Rectal smooth muscle tissue (tissue), 1 donor: ENCODE results near the gene UPP2.

Experiments used
- H3K27ac ChIP-seq: one replicate; pipeline ENCODE4 v1.7.0; 2013; ENCODE audit warnings: low read depth, low read length, inconsistent platforms
- H3K27me3 ChIP-seq: one replicate; pipeline ENCODE4 v1.7.0; 2013; ENCODE audit warnings: low read length; ENCODE audit not compliant: control insufficient read depth, insufficient read depth
- H3K36me3 ChIP-seq: one replicate; pipeline ENCODE4 v1.7.0; 2013; ENCODE audit warnings: low read length; ENCODE audit not compliant: control insufficient read depth, insufficient read depth
- H3K4me1 ChIP-seq: one replicate; pipeline ENCODE4 v1.7.0; 2013; ENCODE audit warnings: low read length; ENCODE audit not compliant: control insufficient read depth, insufficient read depth
- H3K4me3 ChIP-seq: one replicate; pipeline ENCODE4 v1.7.0; 2013; ENCODE audit warnings: low read length
- H3K9ac ChIP-seq: one replicate; pipeline ENCODE4 v1.7.0; 2013; ENCODE audit warnings: low read length

The UPP2 gene

GRCh38 chr2:158101384-158101926 is at the start of gene UPP2:
Gene UPP2, plus strand, starts transcription at chr2:158101876. Its CDS starts 188 bp downstream, at chr2:158102064.
- no peak within 1 kb of the TSS for H3K27ac ChIP-seq
- H3K4me3 ChIP-seq: no peak within 1 kb of the TSS
- H3K4me1 ChIP-seq: no peaks in the 10 kb centered on the region
- no peaks in the 10 kb centered on the region for H3K27me3 ChIP-seq
- H3K9ac ChIP-seq: no peak within 1 kb of the TSS
- H3K36me3 ChIP-seq: no peaks in the 10 kb centered on the region

GRCh38 chr2:158052761-158053160 is 48.9 kb upstream of the UPP2 start:
- Histone ChIP-seq H3K9ac (no peak overlapping the region), H3K36me3 (no peaks in the 10 kb centered on the region), H3K4me3 (no peak overlapping the region), H3K27me3 (no peaks in the 10 kb centered on the region), H3K4me1 (no peaks in the 10 kb centered on the region), H3K27ac (no peak overlapping the region)

- H3K4me1 ChIP-seq: no peaks in the 10 kb centered on the region
- no peaks in the 10 kb centered on the region for H3K36me3 ChIP-seq
- H3K27ac ChIP-seq: no peak overlapping the region
- H3K27me3 ChIP-seq: no peaks in the 10 kb centered on the region
- no peak overlapping the region for H3K4me3 ChIP-seq
- no peak overlapping the region for H3K9ac ChIP-seq
These were observed 44.8 kb upstream of the UPP2 start for GRCh38 chr2:158056875-158057274.

GRCh38 chr2:158060160-158060834 is 41.4 kb upstream of the UPP2 start:
- Histone ChIP-seq H3K4me3 (no peak overlapping the region), H3K36me3 (no peaks in the 10 kb centered on the region), H3K27me3 (no peaks in the 10 kb centered on the region), H3K27ac (no peak overlapping the region), H3K9ac (no peak overlapping the region), H3K4me1 (no peaks in the 10 kb centered on the region)

GRCh38 chr2:158060835-158061435 is 40.7 kb upstream of the UPP2 start:
- no peaks in the 10 kb centered on the region for H3K4me1 ChIP-seq
- H3K36me3 ChIP-seq: no peaks in the 10 kb centered on the region
- no peak overlapping the region for H3K27ac ChIP-seq
- H3K27me3 ChIP-seq: no peaks in the 10 kb centered on the region
- no peak overlapping the region for H3K9ac ChIP-seq
- no peak overlapping the region for H3K4me3 ChIP-seq

- Histone ChIP-seq H3K9ac (no peak overlapping the region), H3K4me3 (no peak overlapping the region), H3K4me1 (no peaks in the 10 kb centered on the region), H3K27me3 (no peaks in the 10 kb centered on the region), H3K36me3 (no peaks in the 10 kb centered on the region), H3K27ac (no peak overlapping the region)
These were observed 39.9 kb upstream of the UPP2 start for GRCh38 chr2:158061763-158062162.

- Histone ChIP-seq H3K27ac (no peak overlapping the region), H3K4me1 (no peaks in the 10 kb centered on the region), H3K36me3 (no peaks in the 10 kb centered on the region), H3K9ac (no peak overlapping the region), H3K27me3 (no peaks in the 10 kb centered on the region), H3K4me3 (no peak overlapping the region)
These were observed 35.5 kb upstream of the UPP2 start for GRCh38 chr2:158066046-158066713.

GRCh38 chr2:158071018-158071417 is 30.7 kb upstream of the UPP2 start:
- Histone ChIP-seq H3K4me1 (no peaks in the 10 kb centered on the region), H3K36me3 (no peaks in the 10 kb centered on the region), H3K4me3 (no peak overlapping the region), H3K27me3 (no peaks in the 10 kb centered on the region), H3K9ac (no peak overlapping the region), H3K27ac (no peak overlapping the region)

GRCh38 chr2:158072361-158072760 is 29.3 kb upstream of the UPP2 start:
- Histone ChIP-seq H3K27ac (no peak overlapping the region), H3K4me3 (no peak overlapping the region)

GRCh38 chr2:158079672-158080071 is 22.0 kb upstream of the UPP2 start:
- Histone ChIP-seq H3K9ac (no peak overlapping the region), H3K36me3 (no peaks in the 10 kb centered on the region), H3K4me1 (no peaks in the 10 kb centered on the region), H3K27me3 (no peaks in the 10 kb centered on the region), H3K4me3 (no peak overlapping the region), H3K27ac (no peak overlapping the region)

More at GRCh38 chr2:158072361-158072760, 29.3 kb upstream of the UPP2 start:
- Histone ChIP-seq H3K9ac (no peak overlapping the region), H3K4me1 (no peaks in the 10 kb centered on the region), H3K27me3 (no peaks in the 10 kb centered on the region), H3K36me3 (no peaks in the 10 kb centered on the region)

- H3K36me3 ChIP-seq: no peaks in the 10 kb centered on the region
- H3K9ac ChIP-seq: no peak overlapping the region
- no peak overlapping the region for H3K27ac ChIP-seq
- H3K4me1 ChIP-seq: no peaks in the 10 kb centered on the region
- no peaks in the 10 kb centered on the region for H3K27me3 ChIP-seq
- H3K4me3 ChIP-seq: no peak overlapping the region
These were observed 13.6 kb upstream of the UPP2 start for GRCh38 chr2:158088093-158088492.

GRCh38 chr2:158089322-158089721 is 12.4 kb upstream of the UPP2 start:
- Histone ChIP-seq H3K4me1 (no peaks in the 10 kb centered on the region), H3K36me3 (no peaks in the 10 kb centered on the region), H3K27ac (no peak overlapping the region), H3K27me3 (no peaks in the 10 kb centered on the region), H3K4me3 (no peak overlapping the region), H3K9ac (no peak overlapping the region)
